Activated T-helper 1 cell treated with anti-CD3 and anti-CD28 coated beads, Interleukin-12 subunit alpha, Interleukin-12 subunit beta, Interleukin-2, Interleukin-4 antibody, amounts not matched to agents 30 ng/mL and 10 ng/mL and 1 ng/mL, durations not matched to agents 14 hours and 24 hours and 36 hours (primary cell): ENCODE measurements around the gene DMAC2. TPM values are rescaled to one million over a fixed set of nuclear protein-coding genes. Genes with fewer than 3 reads are reported as not detected.

Experiments
- DNase-seq: peaks from one replicate; pipeline ENCODE4 v3.0.0; 2021; ENCODE audit warnings: low spot score
- H3K27ac Mint-ChIP-seq: one replicate; pipeline ENCODE4 v1.8.0; 2021; ENCODE audit warnings: mild to moderate bottlenecking, mixed read lengths
- H3K27me3 Mint-ChIP-seq: one replicate; pipeline ENCODE4 v1.8.0; 2022; ENCODE audit warnings: mild to moderate bottlenecking, moderate library complexity, mixed read lengths; ENCODE audit not compliant: insufficient read depth
- H3K36me3 Mint-ChIP-seq: one replicate; pipeline ENCODE4 v1.8.0; 2021; ENCODE audit warnings: low read depth, mixed read lengths
- H3K4me1 Mint-ChIP-seq: one replicate; pipeline ENCODE4 v1.8.0; 2021; ENCODE audit warnings: low read depth, mixed read lengths
- H3K4me3 Mint-ChIP-seq: one replicate; pipeline ENCODE4 v1.8.0; 2021; ENCODE audit warnings: mild to moderate bottlenecking, moderate library complexity, mixed read lengths
- H3K9me3 Mint-ChIP-seq: one replicate; pipeline ENCODE4 v1.8.0; 2021; ENCODE audit warnings: mixed read lengths
- intact Hi-C: fragments of 100-400 bp; cut with micrococcal nuclease; formaldehyde crosslinking; loops from one replicate; pipeline ENCODE4 v1.15.1; 2024
- total RNA-seq: library from RNA; stranded (reverse); gene quantifications from 2 replicates; pipeline ENCODE4 v1.2.3, GENCODE V29; 2022

The DMAC2 gene
- total RNA-seq, 1 donor from 2014 or later, result 57.3 TPM

DNA sequence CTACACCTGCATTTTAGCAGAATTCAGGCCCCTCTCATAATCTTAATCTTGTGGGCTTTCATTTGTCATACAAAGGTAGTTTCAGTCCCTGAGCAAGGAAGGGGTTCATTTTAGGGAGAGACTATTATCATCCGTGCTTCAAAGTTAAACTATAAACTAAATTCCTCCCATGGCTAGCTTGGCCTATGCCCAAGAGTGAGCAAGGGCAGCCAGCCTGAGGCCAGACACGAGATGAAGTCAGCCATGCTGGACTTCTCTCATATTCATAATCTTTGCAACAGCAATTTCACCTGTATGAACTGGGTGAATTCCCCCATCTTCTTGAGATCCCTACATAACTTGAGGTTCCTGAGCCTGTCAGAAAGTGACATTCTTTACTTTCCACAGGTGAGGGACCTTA, 16.2 kb upstream of the DMAC2 start:
- H3K4me1 Mint-ChIP-seq, result peaks cover 42% of the 10 kb centered on the region
- intact Hi-C loops, result loop anchor here (5.0 kb wide), 1 partner anchor 66 kb away; no protein-coding TSS in a partner anchor
- H3K36me3 Mint-ChIP-seq, result no peaks in the 10 kb centered on the region
- DNase-seq, result no peak
- H3K27ac Mint-ChIP-seq, result no peak overlapping the region
- no peak overlapping the region for H3K4me3 Mint-ChIP-seq
- H3K9me3 Mint-ChIP-seq, result no peaks in the 10 kb centered on the region
- peaks cover 11% of the 10 kb centered on the region for H3K27me3 Mint-ChIP-seq

DNA sequence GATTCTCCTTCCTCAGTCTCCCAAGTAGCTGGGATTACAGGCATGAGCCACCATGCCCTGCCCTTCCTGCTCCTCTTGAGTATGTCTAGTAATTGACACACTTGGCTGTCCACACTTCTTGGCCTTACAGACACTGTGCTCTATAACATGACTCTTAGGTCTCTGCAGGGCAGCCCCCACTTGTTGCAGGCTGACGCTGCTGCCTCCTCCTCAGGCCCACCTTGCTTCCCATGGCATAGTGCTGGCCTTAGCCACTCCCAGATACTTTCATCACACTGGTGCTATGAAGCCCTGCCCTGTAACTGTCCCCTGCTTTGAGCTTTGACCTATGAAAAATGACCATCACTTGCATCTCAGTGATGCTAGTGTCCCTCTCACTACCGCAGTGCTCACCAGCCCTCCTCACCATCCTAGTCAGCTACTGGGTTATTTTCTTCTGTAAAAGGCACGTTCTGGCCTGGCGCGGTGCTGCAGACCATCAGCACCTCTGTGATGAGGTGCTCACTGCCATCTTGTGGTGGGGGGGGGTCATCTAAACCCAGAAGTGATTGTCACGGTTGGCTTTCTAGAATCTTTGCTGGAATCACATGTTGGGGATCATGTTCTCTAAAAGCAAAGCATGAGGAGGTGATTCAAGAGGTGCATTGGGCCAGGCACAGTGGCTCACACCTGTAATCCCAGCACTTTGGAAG, 13.0 kb upstream of the DMAC2 start:
- Mint-ChIP-seq H3K9me3 (no peaks in the 10 kb centered on the region), H3K4me1 (peaks cover 43% of the 10 kb centered on the region)

DNA sequence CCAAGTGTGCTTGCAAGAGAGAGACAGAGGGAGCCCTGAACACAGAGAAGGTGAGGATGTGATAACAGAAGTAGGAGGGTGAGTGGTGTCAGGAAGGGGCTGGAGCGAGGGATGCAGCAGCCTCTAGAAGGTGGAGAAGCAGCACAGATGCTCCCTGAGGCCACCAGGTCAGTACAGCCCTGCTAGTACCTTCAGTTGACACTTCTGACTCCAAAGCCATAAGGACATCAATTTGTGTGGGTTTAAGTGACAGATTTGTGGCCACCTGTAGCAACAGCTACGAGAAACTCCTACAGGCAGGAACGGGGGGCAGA, 10.1 kb upstream of the DMAC2 start:
- DNase-seq, result no peak
- intact Hi-C loops, result loop anchor here (1.0 to 10.0 kb wide), 7 partner anchors 11 to 245 kb away; partner anchors contain the start of gene DMAC2
- H3K9me3 Mint-ChIP-seq, result no peaks in the 10 kb centered on the region
- H3K36me3 Mint-ChIP-seq, result no peaks in the 10 kb centered on the region
- H3K27me3 Mint-ChIP-seq, result peaks cover 14% of the 10 kb centered on the region
- no peak overlapping the region for H3K4me3 Mint-ChIP-seq
- H3K27ac Mint-ChIP-seq, result no peak overlapping the region
- H3K4me1 Mint-ChIP-seq, result peaks cover 19% of the 10 kb centered on the region

More for the DNA sequence above, 13.0 kb upstream of the DMAC2 start:
- H3K27me3 Mint-ChIP-seq, result peaks cover 8% of the 10 kb centered on the region
- no peak for DNase-seq
- no peak overlapping the region for H3K27ac Mint-ChIP-seq
- H3K36me3 Mint-ChIP-seq, result no peaks in the 10 kb centered on the region
- intact Hi-C loops, result no loop called here
- no peak overlapping the region for H3K4me3 Mint-ChIP-seq

DNA sequence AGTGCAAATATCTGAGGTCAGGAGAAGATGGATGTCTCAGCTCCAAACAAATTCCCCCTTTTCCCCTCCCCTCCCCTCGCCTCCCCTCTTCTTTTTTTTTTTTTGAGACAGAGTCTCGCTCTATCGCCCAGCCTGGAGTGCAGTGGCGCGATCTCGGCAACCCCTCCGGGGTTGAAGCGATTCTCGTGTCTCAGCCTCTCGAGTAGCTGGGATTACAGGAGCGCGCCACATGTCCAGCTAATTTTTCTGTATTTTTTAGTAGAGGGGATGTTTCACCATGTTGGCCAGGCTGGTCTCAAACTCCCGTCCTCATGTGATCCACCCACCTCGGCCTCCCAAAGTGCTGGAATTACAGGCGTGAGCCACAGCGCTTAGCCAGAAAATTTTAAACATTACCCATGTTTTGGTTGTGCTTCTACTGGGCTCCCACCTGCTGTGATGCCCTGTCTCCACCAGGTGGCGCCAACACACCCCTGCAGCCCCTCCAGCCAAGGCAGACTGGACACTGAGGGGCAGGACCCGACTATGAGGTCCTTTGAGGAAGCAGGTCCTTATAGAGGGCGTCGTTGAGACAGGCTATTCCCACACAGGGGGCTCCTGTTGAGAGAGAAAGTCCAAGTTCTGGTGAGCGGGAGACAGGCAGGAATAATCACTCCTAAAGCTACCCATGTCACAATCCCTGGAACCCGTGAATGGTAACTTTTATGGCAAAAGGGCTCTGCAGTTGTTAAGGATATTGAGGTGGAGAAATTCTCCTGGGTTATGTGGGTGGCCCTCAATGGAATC, 9.6 kb upstream of the DMAC2 start:
- intact Hi-C loops, result loop anchor here (1.0 to 10.0 kb wide), 7 partner anchors 10 to 244 kb away; partner anchors contain the start of gene DMAC2
- Mint-ChIP-seq H3K9me3 (no peaks in the 10 kb centered on the region), H3K4me3 (peak overlapping the region; percentile 81), H3K27ac (no peak overlapping the region), H3K27me3 (peaks cover 14% of the 10 kb centered on the region), H3K4me1 (peaks cover 15% of the 10 kb centered on the region), H3K36me3 (no peaks in the 10 kb centered on the region)
- peak; percentile 60 for DNase-seq

DNA sequence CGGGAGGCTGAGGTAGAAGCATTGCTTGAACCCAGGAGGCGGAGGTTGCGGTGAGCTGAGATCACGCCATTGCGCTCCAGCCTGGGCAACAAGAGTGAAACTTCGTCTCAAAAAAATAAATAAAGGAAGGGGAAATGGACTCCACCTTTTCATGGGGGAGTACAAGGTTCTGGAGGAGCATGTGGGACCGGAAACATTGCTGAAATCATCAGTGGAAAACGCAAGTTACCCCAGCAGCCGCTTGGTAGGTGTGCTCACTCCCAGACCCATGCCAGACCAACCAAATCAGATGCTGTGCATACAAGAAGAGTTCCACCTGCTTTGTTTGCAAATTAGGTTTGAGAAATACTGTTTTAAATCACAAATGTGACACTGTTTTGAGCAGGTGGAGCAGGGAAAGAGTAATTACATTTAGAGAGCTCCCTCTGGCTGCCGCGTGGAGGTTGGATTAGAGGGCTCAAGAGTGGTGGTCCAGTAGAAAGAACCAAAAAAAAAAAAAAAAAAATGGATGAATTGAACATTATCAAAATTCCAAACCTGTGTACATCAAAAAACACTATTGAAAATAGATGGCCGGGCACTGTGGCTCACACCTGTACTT, 8.1 kb upstream of the DMAC2 start:
- no peak overlapping the region for H3K4me3 Mint-ChIP-seq
- no peaks in the 10 kb centered on the region for H3K36me3 Mint-ChIP-seq

DNA sequence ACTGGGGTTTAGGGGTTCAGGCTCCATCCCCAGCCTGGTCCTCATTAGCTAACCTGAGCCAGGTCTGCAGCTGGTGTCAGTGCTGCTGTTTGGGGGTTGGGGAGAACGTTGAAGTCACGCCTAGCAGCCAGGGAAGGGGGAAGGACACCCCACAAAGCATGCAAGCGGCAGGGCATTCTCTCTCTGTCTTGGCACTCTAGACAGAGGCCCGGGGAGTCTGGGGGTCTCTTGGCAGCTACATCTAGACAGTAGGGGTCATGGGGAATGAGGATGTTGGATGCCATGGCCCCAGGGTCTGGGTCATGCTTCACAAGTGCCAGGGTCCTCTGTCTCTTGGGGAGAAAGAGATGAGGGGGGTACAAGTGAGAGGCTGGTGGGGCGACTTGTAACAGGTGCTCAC, 5.9 kb upstream of the DMAC2 start:
- intact Hi-C loops, result loop anchor here (10.0 kb wide), 1 partner anchor 241 kb away; no protein-coding TSS in a partner anchor
- Mint-ChIP-seq H3K36me3 (no peaks in the 10 kb centered on the region), H3K4me3 (no peak overlapping the region), H3K27me3 (peaks cover 16% of the 10 kb centered on the region), H3K4me1 (peaks cover 11% of the 10 kb centered on the region), H3K27ac (no peak overlapping the region), H3K9me3 (no peaks in the 10 kb centered on the region)
- no peak for DNase-seq

More for the DNA sequence above, 8.1 kb upstream of the DMAC2 start:
- H3K27me3 Mint-ChIP-seq, result peaks cover 18% of the 10 kb centered on the region
- intact Hi-C loops, result loop anchor here (10.0 kb wide), 1 partner anchor 243 kb away; no protein-coding TSS in a partner anchor
- H3K4me1 Mint-ChIP-seq, result peaks cover 11% of the 10 kb centered on the region
- H3K27ac Mint-ChIP-seq, result no peak overlapping the region
- DNase-seq, result no peak
- no peaks in the 10 kb centered on the region for H3K9me3 Mint-ChIP-seq

DNA sequence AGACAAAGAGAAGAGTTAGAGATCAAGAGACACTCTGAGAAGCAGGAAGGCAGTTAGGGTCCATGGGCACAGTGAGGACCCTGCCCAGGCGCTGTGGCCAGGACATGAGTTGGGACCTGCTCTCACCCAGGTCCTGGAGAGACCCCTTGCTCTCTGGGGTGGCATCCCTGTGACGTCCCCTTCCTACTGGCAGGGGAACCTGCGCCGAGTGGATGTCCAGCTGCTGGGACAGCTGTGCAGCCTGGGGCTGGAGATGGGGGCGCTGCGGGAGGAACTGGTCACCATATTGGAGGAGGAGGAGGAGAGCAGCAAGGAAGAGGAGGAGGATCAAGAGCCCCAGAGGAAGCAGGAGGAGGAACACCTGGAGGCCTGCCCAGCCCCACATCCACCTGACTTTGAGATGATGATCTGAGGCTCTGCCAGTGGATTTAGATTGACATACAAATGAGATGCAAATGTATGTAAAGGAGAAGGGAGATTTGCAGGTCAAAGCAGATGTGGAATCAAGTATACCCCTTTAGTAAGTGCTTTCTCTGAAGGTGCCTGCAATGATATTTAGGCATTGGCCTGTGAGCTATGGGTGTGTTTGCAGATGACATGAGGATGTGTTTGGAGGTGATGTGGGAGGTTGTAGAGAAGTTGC, 4.2 kb upstream of the DMAC2 start:
- Mint-ChIP-seq H3K9me3 (no peaks in the 10 kb centered on the region), H3K36me3 (no peaks in the 10 kb centered on the region), H3K4me3 (no peak overlapping the region), H3K4me1 (no peaks in the 10 kb centered on the region), H3K27me3 (peaks cover 11% of the 10 kb centered on the region), H3K27ac (no peak overlapping the region)
- intact Hi-C loops, result loop anchor here (10.0 kb wide), 1 partner anchor 239 kb away; no protein-coding TSS in a partner anchor
- no peak for DNase-seq

DNA sequence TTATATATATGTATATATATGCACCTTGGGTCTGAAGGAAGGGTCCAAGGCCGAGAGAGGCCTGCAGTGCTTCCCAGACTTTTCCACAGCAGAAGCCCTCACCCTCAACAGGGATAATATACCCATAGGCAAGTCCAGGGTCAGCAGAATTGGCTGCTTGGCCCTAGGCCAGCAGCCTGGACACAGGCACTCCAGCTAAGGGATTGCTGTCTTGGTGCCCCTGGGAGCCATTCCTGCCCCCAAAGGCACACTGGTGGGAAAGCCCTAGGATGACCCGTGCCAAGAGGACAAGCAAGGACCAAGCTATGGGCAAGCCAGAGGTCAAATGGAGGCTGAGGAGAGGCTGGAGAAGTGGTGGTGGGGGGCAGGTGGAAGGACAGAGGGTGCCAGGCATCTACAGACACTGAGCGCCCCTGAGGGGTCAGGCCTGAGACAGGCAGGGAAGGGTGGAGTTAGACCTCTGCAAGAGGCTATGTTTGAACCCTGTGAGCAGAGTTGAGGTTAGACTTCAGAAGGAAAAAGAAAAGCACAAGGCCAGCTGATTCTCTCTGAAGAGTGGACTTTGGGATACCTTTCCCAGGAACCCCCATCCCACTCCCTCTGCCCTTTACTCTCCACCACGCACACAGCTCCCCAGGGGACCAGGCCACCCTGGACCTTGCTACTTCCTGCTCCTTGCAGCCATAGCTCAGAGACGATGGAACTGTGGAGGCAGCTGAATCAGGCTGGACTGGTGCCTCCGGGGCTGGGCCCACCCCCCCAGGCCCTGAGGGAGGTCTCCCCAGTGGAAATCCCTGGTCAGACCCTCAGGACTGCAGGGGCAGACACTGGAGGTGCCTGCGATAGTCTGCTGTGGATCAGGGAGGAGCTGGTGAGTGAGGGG, 3.0 kb upstream of the DMAC2 start, which contains the start of gene ERICH4:
TSS of gene ERICH4 (plus strand) at position 684 of the 883 bp plus-strand sequence. CDS start at position 698, 14 bp downstream.
- DNase-seq, result no peak
- intact Hi-C loops, result loop anchor here (10.0 kb wide), 1 partner anchor 238 kb away; no protein-coding TSS in a partner anchor
- Mint-ChIP-seq H3K27me3 (peaks cover 11% of the 10 kb centered on the region), H3K9me3 (no peaks in the 10 kb centered on the region), H3K36me3 (peaks cover 2% of the 10 kb centered on the region), H3K4me1 (peaks cover 5% of the 10 kb centered on the region), H3K27ac (no peak within 1 kb of the TSS), H3K4me3 (no peak within 1 kb of the TSS)

DNA sequence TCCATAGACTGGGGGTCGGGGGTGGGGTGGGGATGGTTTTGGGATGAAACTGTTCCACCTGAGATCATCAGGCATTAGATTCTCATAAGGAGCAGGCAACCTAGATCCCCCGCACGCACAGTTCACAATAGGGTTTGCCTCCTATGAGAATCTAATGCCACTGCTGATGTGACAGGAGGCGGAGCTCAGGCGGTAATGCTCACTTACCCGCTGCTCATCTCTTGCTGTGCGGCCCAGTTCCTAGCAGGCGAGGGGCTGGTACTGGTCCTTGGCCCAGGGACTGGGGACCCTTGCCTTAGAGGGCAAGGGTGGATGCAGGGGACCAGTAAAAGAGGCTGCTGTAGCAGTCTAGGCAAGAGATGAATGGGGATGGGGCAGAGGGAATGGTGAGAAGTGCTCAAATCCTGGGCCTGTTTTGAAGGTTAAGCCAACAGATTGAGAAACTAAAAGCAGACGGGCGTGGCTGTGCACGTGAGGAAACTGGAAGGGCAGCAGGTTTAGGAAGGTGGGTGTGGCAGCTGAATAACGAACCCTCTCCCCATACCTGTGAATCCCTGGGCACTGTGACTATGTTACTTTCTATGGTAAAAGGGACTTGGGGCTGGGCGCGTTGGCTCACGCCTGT, 1.7 kb upstream of the DMAC2 start:
- Mint-ChIP-seq H3K36me3 (peaks cover 4% of the 10 kb centered on the region), H3K27ac (no peak overlapping the region), H3K9me3 (no peaks in the 10 kb centered on the region), H3K4me1 (peaks cover 5% of the 10 kb centered on the region), H3K27me3 (peaks cover 8% of the 10 kb centered on the region), H3K4me3 (no peak overlapping the region)
- intact Hi-C loops, result loop anchor here (10.0 kb wide), 1 partner anchor 237 kb away; no protein-coding TSS in a partner anchor
- no peak for DNase-seq

DNA sequence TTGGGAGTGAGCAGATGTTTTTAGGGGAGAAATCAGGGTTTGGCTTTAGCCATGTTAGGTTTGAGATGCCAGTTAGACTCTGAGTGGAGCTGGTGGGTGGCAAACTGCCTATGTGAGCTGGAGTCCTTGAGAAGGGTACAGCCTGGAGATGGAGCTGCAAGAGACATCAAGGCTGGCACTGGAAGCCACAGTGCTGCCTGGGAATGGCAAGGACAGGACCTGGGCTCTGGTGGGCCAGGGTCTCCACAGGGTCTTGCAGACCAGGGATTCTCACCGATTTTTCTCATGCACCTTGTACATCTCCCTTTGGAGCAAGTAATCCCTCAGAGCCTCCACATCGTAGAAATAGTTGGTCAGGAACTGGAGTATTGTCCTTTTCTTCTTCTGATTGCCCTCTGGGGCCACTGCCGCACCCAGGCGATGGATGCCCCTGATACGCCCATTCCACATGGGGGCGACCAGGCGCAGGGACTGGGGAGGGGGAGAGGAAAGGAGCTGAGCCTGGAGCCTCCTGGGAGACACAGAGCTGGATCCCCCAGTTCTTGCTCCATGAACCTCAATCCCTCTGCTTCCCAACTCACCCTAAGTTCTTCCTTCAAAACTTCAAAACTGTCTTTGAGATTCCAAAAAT, 1.7 kb downstream of the DMAC2 start:
- H3K27ac Mint-ChIP-seq, result peak overlapping the region; percentile 6
- peaks cover 6% of the 10 kb centered on the region for H3K36me3 Mint-ChIP-seq
- H3K4me3 Mint-ChIP-seq, result no peak overlapping the region
- no peaks in the 10 kb centered on the region for H3K27me3 Mint-ChIP-seq
- peaks cover 5% of the 10 kb centered on the region for H3K4me1 Mint-ChIP-seq
- DNase-seq, result no peak
- H3K9me3 Mint-ChIP-seq, result no peaks in the 10 kb centered on the region
- intact Hi-C loops, result loop anchor here (5.0 kb wide), 1 partner anchor 131 kb away; no protein-coding TSS in a partner anchor

DNA sequence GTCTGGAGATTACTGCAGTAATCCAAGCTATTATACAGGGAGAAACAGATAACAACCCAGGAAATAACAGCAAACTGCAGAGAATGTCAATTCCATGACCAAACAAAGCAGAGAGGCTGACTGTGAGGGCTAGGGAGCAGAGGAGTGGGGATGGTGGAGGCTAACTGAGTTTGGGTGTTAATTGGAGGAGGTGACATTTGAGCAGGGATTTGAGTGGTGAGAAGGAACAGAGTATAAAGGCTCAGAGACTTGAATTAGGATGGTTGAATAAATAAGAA, 3.1 kb downstream of the DMAC2 start:
- intact Hi-C loops, result loop anchor here (5.0 kb wide), 1 partner anchor 129 kb away; no protein-coding TSS in a partner anchor
- Mint-ChIP-seq H3K36me3 (peaks cover 15% of the 10 kb centered on the region), H3K9me3 (no peaks in the 10 kb centered on the region), H3K27me3 (no peaks in the 10 kb centered on the region), H3K27ac (no peak overlapping the region), H3K4me1 (peaks cover 5% of the 10 kb centered on the region), H3K4me3 (peak overlapping the region; percentile 4)
- DNase-seq, result no peak
